PC-3 (cell line): Measurements from ENCODE around the gene OR52N5. TPM values are rescaled to one million over a fixed set of nuclear protein-coding genes. Genes with fewer than 3 reads are reported as not detected.

Source experiments
- ATAC-seq: fragments of 200-7000 bp; cut with Tn5 transposase; 2 replicates; pipeline ENCODE4 v1.9.1; 2020; ENCODE audit warnings: mild to moderate bottlenecking, moderate library complexity
- Bru-seq: library from RNA; stranded (reverse); fragments of 400-500 nt; gene quantifications from one replicate; lab custom pipeline; 2021; lab: Mats Ljungman, UMichigan
- BruChase-seq, 2 experiments: library from RNA; stranded (reverse); fragments of 400-500 nt; gene quantifications; one replicate each; lab custom pipeline; 2021; lab: Mats Ljungman, UMichigan
- BruUV-seq: library from RNA; stranded (reverse); fragments of 400-500 nt; replicated peaks from 2 replicates; lab custom pipeline; 2021; lab: Mats Ljungman, UMichigan
- CTCF ChIA-PET: fragments of 300-600 bp; sonication (Branson Sonifier 250); formaldehyde crosslinking; loops from one replicate; lab custom pipeline; 2022; ENCODE audit warnings: antibody characterized with exemption; lab: Charles Lee
- POLR2A ChIA-PET: fragments of 300-600 bp; sonication (Branson Sonifier 250); formaldehyde crosslinking; loops from one replicate; lab custom pipeline; 2022; ENCODE audit warnings: antibody characterized with exemption; ENCODE audit not compliant: unreplicated experiment; lab: Charles Lee
- DNase-seq: peaks from one replicate; pipeline ENCODE4 v3.0.0-alpha.2; 2015
- H2AFZ ChIP-seq: fragments of 300-600 bp; sonication (generic); 2 replicates; pipeline ENCODE4 v1.6.0; 2016; ENCODE audit warnings: antibody characterized with exemption, low read length
- H3F3A ChIP-seq: fragments of 300-600 bp; sonication (generic); one replicate; pipeline ENCODE4 v1.6.0; 2017; ENCODE audit warnings: antibody characterized with exemption, low read length, control low read depth, mild to moderate bottlenecking; ENCODE audit not compliant: unreplicated experiment
- H3K27ac ChIP-seq: fragments of 300-600 bp; sonication (generic); 2 replicates; pipeline ENCODE4 v1.5.1; 2016; ENCODE audit warnings: mild to moderate bottlenecking, low read length
- H3K27me3 ChIP-seq: fragments of 300-600 bp; sonication (generic); 2 replicates; pipeline ENCODE4 v1.6.1; 2016; ENCODE audit warnings: low read length, mixed read lengths
- H3K36me3 ChIP-seq: fragments of 300-600 bp; sonication (generic); 2 replicates; pipeline ENCODE4 v1.6.1; 2016; ENCODE audit warnings: low read depth, mixed run types, low read length, mixed read lengths
- H3K4me1 ChIP-seq: fragments of 300-600 bp; sonication (generic); 2 replicates; pipeline ENCODE4 v1.5.1; 2016; ENCODE audit warnings: low read length; ENCODE audit not compliant: insufficient read depth
- H3K4me2 ChIP-seq: fragments of 300-600 bp; sonication (generic); 2 replicates; pipeline ENCODE4 v1.6.0; 2016; ENCODE audit warnings: low read length
- H3K4me3 ChIP-seq: fragments of 300-600 bp; sonication (generic); 2 replicates; pipeline ENCODE4 v1.5.1; 2016; ENCODE audit warnings: mild to moderate bottlenecking, low read length, mixed read lengths
- H3K79me2 ChIP-seq: fragments of 300-600 bp; sonication (generic); 2 replicates; pipeline ENCODE4 v1.6.1; 2017; ENCODE audit warnings: low read length, mixed read lengths
- H3K9ac ChIP-seq: fragments of 300-600 bp; sonication (generic); 2 replicates; pipeline ENCODE4 v1.6.0; 2016; ENCODE audit warnings: mild to moderate bottlenecking, low read length
- H3K9me2 ChIP-seq: fragments of 300-600 bp; sonication (generic); replicated peaks from 2 replicates; pipeline ENCODE4 v1.6.1; 2016; ENCODE audit warnings: mixed run types, low read length, mixed read lengths
- H3K9me3 ChIP-seq: fragments of 300-600 bp; sonication (generic); 2 replicates; pipeline ENCODE4 v1.6.1; 2016; ENCODE audit warnings: low read length, mixed read lengths
- H4K20me1 ChIP-seq: fragments of 300-600 bp; sonication (generic); 2 replicates; pipeline ENCODE4 v1.6.1; 2016; ENCODE audit warnings: low read length, mixed read lengths
- EZH2 ChIP-seq: fragments of 300-600 bp; sonication (generic); IDR thresholded peaks from one replicate; pipeline ENCODE4 v1.6.1; 2017; ENCODE audit warnings: antibody characterized with exemption, mild to moderate bottlenecking, low read length; ENCODE audit not compliant: unreplicated experiment
- EZH2phosphoT487 ChIP-seq: fragments of 300-600 bp; sonication (generic); IDR thresholded peaks from 2 replicates; pipeline ENCODE4 v1.6.1; 2018; ENCODE audit warnings: mild to moderate bottlenecking, antibody characterized with exemption, low read length, borderline replicate concordance
- intact Hi-C: fragments of 100-400 bp; cut with micrococcal nuclease; formaldehyde crosslinking; loops from 2 replicates; pipeline ENCODE4 v1.9.0; 2023
- long read RNA-seq: library from polyadenylated mRNA; unstranded; transcript quantifications from one replicate; pipeline ENCODE4 v2.0.0, GENCODE V29; 2021; ENCODE audit not compliant: unreplicated experiment
- total RNA-seq: library from RNA; depleted of rRNA; stranded (reverse); fragments of >200 nt; gene quantifications from 2 replicates; pipeline ENCODE4 v1.2.3, GENCODE V29; 2014; rRNA removed
- TF ChIP-seq, protein P1 (sequence below): fragments of 300-600 bp; sonication (generic); conservative IDR thresholded peaks from 2 replicates; pipeline ENCODE4 v1.5.1; 2017; ENCODE audit warnings: antibody characterized with exemption, low read depth, mild to moderate bottlenecking, low read length

Gene OR52N5
- total RNA-seq (not detected in 2 replicates), Bru-seq, nascent RNA (not detected), BruChase-seq, experiment 1, labeled RNA remaining after a 6-hour chase (not detected), BruChase-seq, experiment 2, labeled RNA remaining after a 2-hour chase (not detected)
- long read RNA-seq: 0 reads

GRCh38 chr11:5783255-5783654, at the start of gene OR52N5:
Gene OR52N5 (minus strand): TSS chr11:5783355. CDS start chr11:5778634, 4,721 bp downstream.
- ChIA-PET CTCF (no interaction called here), POLR2A (no interaction called here)
- Histone ChIP-seq H3K4me2 (no peak within 1 kb of the TSS), H3K27ac (no peak within 1 kb of the TSS), H3K9me2 (no peaks in the 10 kb centered on the region), H3K36me3 (no peaks in the 10 kb centered on the region), H3K9me3 (no peaks in the 10 kb centered on the region), H3K27me3 (peaks cover 11% of the 10 kb centered on the region; the same call in 1 of the 2 replicates), H3K4me3 (no peak within 1 kb of the TSS), H3K79me2 (no peaks in the 10 kb centered on the region), H4K20me1 (no peaks in the 10 kb centered on the region), H3K4me1 (no peaks in the 10 kb centered on the region), H2AFZ (no peak within 1 kb of the TSS), H3K9ac (no peak within 1 kb of the TSS), H3F3A (no peaks in the 10 kb centered on the region)
- TF ChIP-seq EZH2phosphoT487: no peak
- TF ChIP-seq EZH2: no peak
- TF ChIP-seq, protein P1, sequence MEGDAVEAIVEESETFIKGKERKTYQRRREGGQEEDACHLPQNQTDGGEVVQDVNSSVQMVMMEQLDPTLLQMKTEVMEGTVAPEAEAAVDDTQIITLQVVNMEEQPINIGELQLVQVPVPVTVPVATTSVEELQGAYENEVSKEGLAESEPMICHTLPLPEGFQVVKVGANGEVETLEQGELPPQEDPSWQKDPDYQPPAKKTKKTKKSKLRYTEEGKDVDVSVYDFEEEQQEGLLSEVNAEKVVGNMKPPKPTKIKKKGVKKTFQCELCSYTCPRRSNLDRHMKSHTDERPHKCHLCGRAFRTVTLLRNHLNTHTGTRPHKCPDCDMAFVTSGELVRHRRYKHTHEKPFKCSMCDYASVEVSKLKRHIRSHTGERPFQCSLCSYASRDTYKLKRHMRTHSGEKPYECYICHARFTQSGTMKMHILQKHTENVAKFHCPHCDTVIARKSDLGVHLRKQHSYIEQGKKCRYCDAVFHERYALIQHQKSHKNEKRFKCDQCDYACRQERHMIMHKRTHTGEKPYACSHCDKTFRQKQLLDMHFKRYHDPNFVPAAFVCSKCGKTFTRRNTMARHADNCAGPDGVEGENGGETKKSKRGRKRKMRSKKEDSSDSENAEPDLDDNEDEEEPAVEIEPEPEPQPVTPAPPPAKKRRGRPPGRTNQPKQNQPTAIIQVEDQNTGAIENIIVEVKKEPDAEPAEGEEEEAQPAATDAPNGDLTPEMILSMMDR: no peak
- intact Hi-C loops: no loop called here
- BruUV-seq: no TSS peak
- ATAC-seq (no peak), DNase-seq (no peak)

DNA sequence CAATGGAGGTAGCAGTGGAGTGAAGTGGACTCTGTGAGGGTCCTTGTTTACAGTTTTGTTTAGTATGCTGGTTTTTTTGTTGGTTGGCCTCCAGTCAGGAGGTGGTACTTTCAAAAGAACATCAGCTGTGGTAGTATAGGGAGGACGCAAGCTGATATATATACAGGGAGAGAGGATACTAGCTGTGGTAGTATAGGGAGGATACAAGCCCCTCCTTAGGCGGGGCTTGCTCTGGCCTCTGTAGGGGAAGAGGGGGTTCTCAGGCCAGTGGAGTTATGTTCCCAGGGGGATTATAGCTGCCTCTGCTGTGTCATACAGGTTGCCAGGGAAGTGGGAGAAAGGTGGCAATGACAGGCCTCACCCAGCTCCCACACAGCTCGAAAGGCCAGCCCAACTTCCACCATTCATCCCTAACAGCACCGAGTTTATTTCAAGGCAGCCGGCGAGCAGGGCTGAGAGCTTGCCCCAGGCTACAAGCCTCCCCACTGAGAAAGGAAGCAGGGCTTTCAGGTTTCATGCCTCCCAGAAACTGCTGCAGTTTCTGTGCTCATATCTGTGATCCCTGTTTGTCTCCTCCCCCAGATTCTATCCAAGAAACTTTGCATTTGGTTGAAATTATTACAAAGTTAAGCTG, 48.2 kb upstream of the OR52N5 start:
- Histone ChIP-seq H2AFZ (no peak overlapping the region), H3F3A (no peaks in the 10 kb centered on the region), H3K27me3 (no peaks in the 10 kb centered on the region), H4K20me1 (no peaks in the 10 kb centered on the region), H3K4me3 (no peak overlapping the region), H3K4me2 (no peak overlapping the region), H3K9ac (no peak overlapping the region), H3K9me2 (no peaks in the 10 kb centered on the region), H3K36me3 (no peaks in the 10 kb centered on the region), H3K4me1 (no peaks in the 10 kb centered on the region), H3K27ac (no peak overlapping the region), H3K9me3 (no peaks in the 10 kb centered on the region), H3K79me2 (no peaks in the 10 kb centered on the region)
- ChIA-PET CTCF (no interaction called here), POLR2A (no interaction called here)
- TF ChIP-seq, protein P1: no peak
- TF ChIP-seq EZH2phosphoT487 (no peak), EZH2 (no peak)
- intact Hi-C loops: no loop called here
- BruUV-seq: no TSS peak
- ATAC-seq (no peak), DNase-seq (no peak)

DNA sequence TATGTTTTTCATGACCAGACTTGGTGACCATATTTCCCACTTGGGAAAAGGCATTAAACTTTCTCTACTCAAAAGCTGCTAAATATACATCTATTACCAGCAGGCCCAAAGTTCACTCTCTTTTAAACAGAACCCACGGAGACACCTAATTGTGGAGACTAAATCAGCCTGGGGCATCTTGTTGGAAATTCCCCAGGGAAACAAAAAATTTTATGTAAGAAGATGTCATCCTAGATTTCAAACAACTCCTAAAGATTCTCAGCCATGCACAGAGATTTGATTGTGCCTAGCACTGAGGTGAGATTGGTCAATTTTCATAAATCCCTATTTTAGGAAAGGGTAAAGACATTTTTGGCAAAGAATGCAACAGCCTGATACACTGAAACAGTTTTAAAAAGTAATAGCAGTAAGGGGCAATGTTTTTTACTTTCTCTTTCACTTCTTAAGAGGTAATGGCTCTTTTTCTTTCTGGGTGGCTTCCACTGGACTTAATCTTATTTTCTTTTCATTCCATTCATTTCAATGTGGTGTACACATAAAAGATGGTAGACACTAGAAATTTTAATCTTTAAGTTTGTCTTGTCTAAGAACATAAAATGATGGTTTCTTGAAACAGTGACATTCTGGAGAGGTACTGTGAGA, 35.2 kb upstream of the OR52N5 start:
- no peaks in the 10 kb centered on the region for H3F3A ChIP-seq
- no peak for ATAC-seq
- intact Hi-C loops: no loop called here
- CTCF ChIA-PET: no interaction called here
- no peak overlapping the region for H3K27ac ChIP-seq
- H2AFZ ChIP-seq: no peak overlapping the region
- BruUV-seq: no TSS peak
- H3K36me3 ChIP-seq: no peaks in the 10 kb centered on the region
- POLR2A ChIA-PET: no interaction called here
- H3K4me1 ChIP-seq: no peaks in the 10 kb centered on the region
- no peak overlapping the region for H3K4me2 ChIP-seq
- TF ChIP-seq, protein P1: no peak
- TF ChIP-seq EZH2phosphoT487 (no peak), EZH2 (no peak)
- H3K4me3 ChIP-seq: no peak overlapping the region
- DNase-seq: no peak
- no peaks in the 10 kb centered on the region for H3K9me3 ChIP-seq
- no peaks in the 10 kb centered on the region for H4K20me1 ChIP-seq
- H3K9me2 ChIP-seq: no peaks in the 10 kb centered on the region
- H3K79me2 ChIP-seq: no peaks in the 10 kb centered on the region
- no peaks in the 10 kb centered on the region for H3K27me3 ChIP-seq
- H3K9ac ChIP-seq: no peak overlapping the region
